ENCODE data around the gene MNAT1. TPM values are rescaled to one million over a fixed set of nuclear protein-coding genes. Genes with fewer than 3 reads are reported as not detected.

The MNAT1 gene
- total RNA-seq, 4 donors from 2014 or later = 4.2 to 30.3 (median 17.8) TPM

DNA sequence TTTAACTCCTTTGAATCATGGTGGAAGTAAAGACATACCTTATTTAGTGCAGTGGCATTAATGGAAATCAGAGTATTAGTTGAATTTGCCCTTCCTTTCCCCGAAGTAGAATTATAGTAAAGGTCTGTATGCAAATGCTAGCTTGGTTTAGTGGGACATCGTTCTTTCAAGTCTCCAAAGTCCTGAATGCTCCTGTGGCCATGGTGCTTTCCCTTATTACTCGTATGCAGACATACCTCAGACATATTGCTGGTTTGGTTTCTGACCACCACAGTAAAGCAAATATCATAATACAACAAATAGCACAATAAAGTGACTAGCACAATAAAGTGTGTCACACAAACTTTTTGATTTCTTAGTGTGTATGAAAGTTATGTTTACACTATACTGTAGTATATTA lies 52.3 kb downstream of the MNAT1 start:
- Histone ChIP-seq H3K9me3 (no peaks in the 10 kb centered on the region), H3K27me3 (no peaks in the 10 kb centered on the region), H3K4me1 (no peaks in the 10 kb centered on the region), H3K36me3 (no peaks in the 10 kb centered on the region), H3K27ac (no peak overlapping the region), H3K4me3 (no peak overlapping the region)
- intact Hi-C loops (cut with DNase I; ENCODE audit: low total_unique reads) (no loop called here), in situ Hi-C loops (cut with MboI; ENCODE audit: low pct_ligation_motif_present in 1 of 4, low pct_unique_long_range_greater_than_20kb in 1 of 4, low sequenced_read_pairs in 3 of 4) (no loop called here)
- 80 to 86% methylated on average over 2 to 3 of the region's 3 CpGs for WGBS, 2 donors (ENCODE audit: low coverage in 1 of 2)
- DNase-seq = no peak
- no peak for TF ChIP-seq POLR2AphosphoS5 (IDR thresholded peaks at IDR 0.05)
- no peak for TF ChIP-seq POLR2A (IDR thresholded peaks at IDR 0.05)
- TF ChIP-seq EP300 (IDR thresholded peaks at IDR 0.05; ENCODE audit: low read depth) = no peak
- TF ChIP-seq, protein P1, sequence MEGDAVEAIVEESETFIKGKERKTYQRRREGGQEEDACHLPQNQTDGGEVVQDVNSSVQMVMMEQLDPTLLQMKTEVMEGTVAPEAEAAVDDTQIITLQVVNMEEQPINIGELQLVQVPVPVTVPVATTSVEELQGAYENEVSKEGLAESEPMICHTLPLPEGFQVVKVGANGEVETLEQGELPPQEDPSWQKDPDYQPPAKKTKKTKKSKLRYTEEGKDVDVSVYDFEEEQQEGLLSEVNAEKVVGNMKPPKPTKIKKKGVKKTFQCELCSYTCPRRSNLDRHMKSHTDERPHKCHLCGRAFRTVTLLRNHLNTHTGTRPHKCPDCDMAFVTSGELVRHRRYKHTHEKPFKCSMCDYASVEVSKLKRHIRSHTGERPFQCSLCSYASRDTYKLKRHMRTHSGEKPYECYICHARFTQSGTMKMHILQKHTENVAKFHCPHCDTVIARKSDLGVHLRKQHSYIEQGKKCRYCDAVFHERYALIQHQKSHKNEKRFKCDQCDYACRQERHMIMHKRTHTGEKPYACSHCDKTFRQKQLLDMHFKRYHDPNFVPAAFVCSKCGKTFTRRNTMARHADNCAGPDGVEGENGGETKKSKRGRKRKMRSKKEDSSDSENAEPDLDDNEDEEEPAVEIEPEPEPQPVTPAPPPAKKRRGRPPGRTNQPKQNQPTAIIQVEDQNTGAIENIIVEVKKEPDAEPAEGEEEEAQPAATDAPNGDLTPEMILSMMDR (IDR thresholded peaks at IDR 0.05) = no peak

DNA sequence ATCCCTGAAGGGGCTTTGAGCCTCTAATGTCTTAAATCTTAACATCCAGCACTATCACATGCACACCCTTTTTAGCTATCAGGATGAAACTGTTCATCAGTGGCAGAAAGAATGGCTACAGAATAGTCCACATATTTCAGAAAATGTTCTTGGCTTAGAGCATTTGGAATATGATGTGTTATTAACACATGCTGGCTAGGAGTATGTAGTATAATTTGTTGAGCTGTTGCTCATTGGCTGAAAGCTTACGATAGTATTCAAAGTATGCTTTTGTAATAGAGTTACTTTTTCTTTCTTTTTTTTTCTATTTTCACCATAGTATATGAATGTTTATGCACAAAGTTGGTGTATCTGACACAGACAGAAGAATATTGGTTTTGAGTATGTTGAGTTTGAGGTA lies 55.1 kb downstream of the MNAT1 start:
- in situ Hi-C loops (cut with MboI; ENCODE audit: low pct_ligation_motif_present in 1 of 4, low pct_unique_long_range_greater_than_20kb in 1 of 4, low sequenced_read_pairs in 3 of 4) = no loop called here
- Histone ChIP-seq H3K27ac (no peak overlapping the region), H3K4me1 (no peaks in the 10 kb centered on the region), H3K36me3 (peaks cover 0 to 6% (median 0%) of the 10 kb centered on the region in 4 donors), H3K9me3 (no peaks in the 10 kb centered on the region), H3K4me3 (no peak overlapping the region), H3K27me3 (no peaks in the 10 kb centered on the region)
- 93 to 100% methylated on average over 1 of the region's 1 CpG for WGBS, 2 donors (ENCODE audit: low coverage in 1 of 2)
- no peak for DNase-seq
- intact Hi-C loops (cut with DNase I; ENCODE audit: low total_unique reads) = no loop called here
- TF ChIP-seq POLR2AphosphoS5 (IDR thresholded peaks at IDR 0.05) = no peak
- TF ChIP-seq POLR2A (IDR thresholded peaks at IDR 0.05) = no peak
- TF ChIP-seq, protein P1 (IDR thresholded peaks at IDR 0.05) = no peak
- TF ChIP-seq EP300 (IDR thresholded peaks at IDR 0.05; ENCODE audit: low read depth) = no peak

DNA sequence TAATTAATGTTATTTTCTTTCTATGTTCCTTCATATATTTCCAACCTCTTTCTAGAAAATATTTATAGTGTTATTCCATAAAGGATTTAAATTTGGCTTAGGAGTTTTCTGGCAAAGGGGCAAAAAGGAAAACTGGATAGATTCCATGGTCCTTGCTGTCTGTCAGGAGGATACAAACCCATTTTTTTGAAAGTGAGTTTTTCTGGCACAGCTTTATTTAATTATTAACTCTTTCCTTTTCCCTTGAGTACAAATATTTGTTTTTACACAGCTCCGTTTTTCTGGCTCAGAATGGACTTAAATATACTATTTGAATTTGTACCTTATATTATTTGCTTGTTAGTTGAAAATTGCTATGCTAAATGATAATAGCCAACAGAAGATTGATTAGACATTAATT lies 56.3 kb downstream of the MNAT1 start:
- no peak for DNase-seq
- TF ChIP-seq EP300 (IDR thresholded peaks at IDR 0.05; ENCODE audit: low read depth) = no peak
- TF ChIP-seq POLR2AphosphoS5 (IDR thresholded peaks at IDR 0.05) = no peak
- TF ChIP-seq POLR2A (IDR thresholded peaks at IDR 0.05) = no peak
- TF ChIP-seq, protein P1 (IDR thresholded peaks at IDR 0.05) = no peak

DNA sequence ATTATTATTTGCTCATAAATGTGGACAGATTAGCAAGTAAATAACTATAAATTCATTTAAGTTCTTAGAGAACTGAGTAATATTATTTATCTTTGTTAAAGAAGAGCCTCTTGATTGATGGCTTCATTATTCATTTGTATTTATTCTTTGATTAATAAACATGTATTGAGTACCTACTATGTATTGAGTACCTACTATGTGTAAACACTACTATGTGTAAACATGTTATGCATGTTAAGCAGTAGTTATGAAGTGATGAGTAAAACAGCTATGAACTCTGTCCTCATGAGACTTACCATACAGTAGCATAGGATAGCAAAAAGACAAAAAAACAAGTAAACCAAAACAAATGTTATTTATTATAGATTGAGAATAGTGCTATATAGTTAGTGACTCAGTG lies 61.9 kb downstream of the MNAT1 start:
- no peak for DNase-seq
- Histone ChIP-seq H3K9me3 (no peaks in the 10 kb centered on the region), H3K36me3 (peaks cover 0 to 6% (median 0%) of the 10 kb centered on the region in 4 donors), H3K27me3 (no peaks in the 10 kb centered on the region), H3K4me1 (no peaks in the 10 kb centered on the region), H3K27ac (no peak overlapping the region), H3K4me3 (no peak overlapping the region)
- intact Hi-C loops (cut with DNase I; ENCODE audit: low total_unique reads) = no loop called here
- in situ Hi-C loops (cut with MboI; ENCODE audit: low pct_ligation_motif_present in 1 of 4, low pct_unique_long_range_greater_than_20kb in 1 of 4, low sequenced_read_pairs in 3 of 4) = no loop called here
- TF ChIP-seq POLR2AphosphoS5 (IDR thresholded peaks at IDR 0.05) (no peak), POLR2A (IDR thresholded peaks at IDR 0.05) (no peak), EP300 (IDR thresholded peaks at IDR 0.05; ENCODE audit: low read depth) (no peak)
- TF ChIP-seq, protein P1 (IDR thresholded peaks at IDR 0.05) = no peak

More for the DNA sequence above, 56.3 kb downstream of the MNAT1 start:
- Histone ChIP-seq H3K4me3 (no peak overlapping the region), H3K36me3 (peaks cover 0 to 6% (median 0%) of the 10 kb centered on the region in 4 donors), H3K27ac (no peak overlapping the region), H3K4me1 (no peaks in the 10 kb centered on the region), H3K9me3 (no peaks in the 10 kb centered on the region), H3K27me3 (no peaks in the 10 kb centered on the region)
- intact Hi-C loops (cut with DNase I; ENCODE audit: low total_unique reads) = no loop called here
- WGBS, 2 donors (ENCODE audit: low coverage in 1 of 2) = 60 to 65% methylated on average over 1 of the region's 1 CpG
- in situ Hi-C loops (cut with MboI; ENCODE audit: low pct_ligation_motif_present in 1 of 4, low pct_unique_long_range_greater_than_20kb in 1 of 4, low sequenced_read_pairs in 3 of 4) = no loop called here

All from transverse colon (tissue), 4 donors.